WTC11 (cell line): ENCODE results near the gene OAF. TPM values are rescaled to one million over a fixed set of nuclear protein-coding genes. Genes with fewer than 3 reads are reported as not detected.

ENCODE experiments used
- ATAC-seq: fragments of 200-7000 bp; cut with Tn5 transposase; 2 replicates; pipeline ENCODE4 v1.10.0; 2021; ENCODE audit warnings: mild to moderate bottlenecking, moderate library complexity
- CTCF ChIA-PET: fragments of 300-600 bp; sonication (Branson Sonifier 250); formaldehyde crosslinking; loops from one replicate; lab custom pipeline; 2021; ENCODE audit warnings: antibody characterized with exemption; lab: Charles Lee
- POLR2A ChIA-PET: fragments of 350-600 bp; sonication (Branson Sonifier 250); formaldehyde crosslinking; loops from one replicate; lab custom pipeline; 2021; ENCODE audit warnings: antibody characterized with exemption; lab: Charles Lee
- DNase-seq: peaks from one replicate; pipeline ENCODE4 v3.0.0; 2021; ENCODE audit warnings: low spot score
- H3K27ac Mint-ChIP-seq: 2 replicates; pipeline ENCODE4 v1.8.0; 2021; ENCODE audit warnings: mixed read lengths
- H3K27me3 Mint-ChIP-seq: 2 replicates; pipeline ENCODE4 v1.8.0; 2021; ENCODE audit warnings: low read depth, mild to moderate bottlenecking, moderate library complexity, mixed read lengths
- H3K36me3 Mint-ChIP-seq: 2 replicates; pipeline ENCODE4 v1.8.0; 2021; ENCODE audit warnings: mixed read lengths
- H3K4me1 Mint-ChIP-seq: 2 replicates; pipeline ENCODE4 v1.8.0; 2022; ENCODE audit warnings: mixed read lengths
- H3K4me3 Mint-ChIP-seq: 2 replicates; pipeline ENCODE4 v1.8.0; 2021; ENCODE audit warnings: mild to moderate bottlenecking, moderate library complexity, mixed read lengths
- H3K9me3 Mint-ChIP-seq: 2 replicates; pipeline ENCODE4 v1.8.0; 2021; ENCODE audit warnings: mixed read lengths
- CREB1 ChIP-seq: sonication (generic); formaldehyde crosslinking; IDR thresholded peaks from 2 replicates; pipeline ENCODE4 v1.8.0; 2023; ENCODE audit warnings: mild to moderate bottlenecking, missing genetic modification reagents
- EMX1 ChIP-seq: fragments of 250-450 bp; sonication (Bioruptor Pico); IDR thresholded peaks from 2 replicates; pipeline ENCODE4 v1.8.0; 2021; ENCODE audit warnings: mild to moderate bottlenecking
- ETV6 ChIP-seq: sonication (generic); formaldehyde crosslinking; IDR thresholded peaks from 2 replicates; pipeline ENCODE4 v1.8.1; 2022; ENCODE audit warnings: mild to moderate bottlenecking, missing genetic modification reagents
- FOXJ3 ChIP-seq: sonication (generic); formaldehyde crosslinking; IDR thresholded peaks from 2 replicates; pipeline ENCODE4 v1.9.0; 2021; ENCODE audit warnings: missing genetic modification reagents, mild to moderate bottlenecking, borderline replicate concordance
- GABPB1 ChIP-seq: sonication (generic); formaldehyde crosslinking; IDR thresholded peaks from 2 replicates; pipeline ENCODE4 v1.8.1; 2023; ENCODE audit warnings: mild to moderate bottlenecking, missing genetic modification reagents
- GRHL2 ChIP-seq: fragments of 250-450 bp; sonication (Bioruptor Pico); IDR thresholded peaks from 2 replicates; pipeline ENCODE4 v1.8.0; 2022; ENCODE audit warnings: mild to moderate bottlenecking, moderate library complexity; ENCODE audit not compliant: insufficient replicate concordance, severe bottlenecking
- HMGA2 ChIP-seq: fragments of 250-450 bp; sonication (Bioruptor Pico); IDR thresholded peaks from 2 replicates; pipeline ENCODE4 v1.4.0; 2021; ENCODE audit warnings: mild to moderate bottlenecking, moderate library complexity
- NR1H2 ChIP-seq: sonication (generic); formaldehyde crosslinking; IDR thresholded peaks from 2 replicates; pipeline ENCODE4 v1.9.0; 2021; ENCODE audit warnings: mild to moderate bottlenecking, moderate library complexity, missing genetic modification reagents
- SP1 ChIP-seq: sonication (generic); formaldehyde crosslinking; conservative IDR thresholded peaks from 2 replicates; pipeline ENCODE4 v1.8.1; 2022; ENCODE audit warnings: missing genetic modification reagents
- ZNF121 ChIP-seq: sonication (generic); formaldehyde crosslinking; IDR thresholded peaks from 2 replicates; pipeline ENCODE4 v1.8.0; 2023; ENCODE audit warnings: missing genetic modification reagents
- ZNF263 ChIP-seq: sonication (generic); formaldehyde crosslinking; IDR thresholded peaks from 2 replicates; pipeline ENCODE4 v1.8.1; 2022; ENCODE audit warnings: low read depth, mild to moderate bottlenecking, moderate library complexity, missing genetic modification reagents
- total RNA-seq: library from RNA; stranded (reverse); gene quantifications from 3 replicates; pipeline ENCODE4 v1.2.3, GENCODE V29; 2021
- TF ChIP-seq, protein P1 (sequence below): fragments of 200-600 bp; IDR thresholded peaks from 2 replicates; pipeline ENCODE4 v1.8.0; 2022; ENCODE audit warnings: antibody characterized with exemption
- TF ChIP-seq, protein P2 (sequence below): fragments of 250-450 bp; sonication (Bioruptor Pico); IDR thresholded peaks from 2 replicates; pipeline ENCODE4 v1.9.0; 2021; ENCODE audit warnings: mild to moderate bottlenecking
- TF ChIP-seq, protein P3 (sequence below): fragments of 250-450 bp; sonication (Bioruptor Pico); IDR thresholded peaks from 2 replicates; pipeline ENCODE4 v2.1.2; 2022; ENCODE audit warnings: mild to moderate bottlenecking, moderate library complexity
- TF ChIP-seq, protein P4 (sequence below): sonication (generic); formaldehyde crosslinking; IDR thresholded peaks from 2 replicates; pipeline ENCODE4 v1.8.1; 2023; ENCODE audit warnings: mild to moderate bottlenecking, moderate library complexity, missing genetic modification reagents
- TF ChIP-seq, protein P5 (sequence below): sonication (generic); formaldehyde crosslinking; IDR thresholded peaks from 2 replicates; pipeline ENCODE4 v1.8.1; 2023; ENCODE audit warnings: mild to moderate bottlenecking, missing genetic modification reagents
- TF ChIP-seq, protein P6 (sequence below): sonication (generic); formaldehyde crosslinking; IDR thresholded peaks from 2 replicates; pipeline ENCODE4 v1.8.0; 2022; ENCODE audit warnings: mild to moderate bottlenecking, missing genetic modification reagents

Gene OAF
- total RNA-seq, 1 experiment from 2014 or later = 5.6 TPM

DNA sequence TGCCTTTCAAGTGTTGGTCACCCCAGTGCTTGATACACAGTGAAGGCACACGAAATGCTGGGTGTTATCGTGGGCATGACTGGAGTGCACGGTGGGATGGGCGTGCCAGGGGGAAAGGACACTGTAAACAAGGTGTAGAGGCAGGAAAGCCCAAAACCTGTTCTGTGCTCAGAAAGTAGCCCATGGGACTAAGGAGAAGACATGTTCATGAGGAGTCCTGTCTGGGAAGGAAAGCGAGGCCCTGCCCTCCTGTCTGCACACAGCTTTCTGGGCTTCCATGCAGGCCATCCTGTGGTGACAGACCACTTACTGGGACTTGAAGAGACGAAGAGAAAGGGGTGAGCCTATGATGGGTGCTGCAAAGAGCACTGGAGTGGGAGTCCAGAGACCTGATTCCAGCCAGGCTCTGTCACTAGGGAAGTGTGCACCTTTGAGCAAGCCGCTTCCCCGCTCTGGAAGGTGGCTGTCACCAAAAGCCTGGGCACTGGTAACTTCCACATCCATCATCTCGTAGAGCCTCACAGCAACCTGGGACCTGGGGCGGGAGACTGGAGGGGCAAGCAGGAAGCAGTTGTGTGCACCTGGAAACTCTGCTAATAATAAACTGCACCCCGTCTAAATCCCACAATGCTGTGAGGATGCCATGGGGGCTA is 28.3 kb downstream of the OAF start:
- ATAC-seq = no peak
- H3K9me3 Mint-ChIP-seq = no peaks in the 10 kb centered on the region
- H3K4me3 Mint-ChIP-seq = peak overlapping the region; percentile 57
- ChIA-PET CTCF (interaction anchor here (0.8 to 24.2 kb wide), 17 partner anchors 8 to 552 kb away, joined by 3 to 623 read pairs (median 3); no protein-coding TSS in a partner anchor), POLR2A (no interaction called here)
- H3K4me1 Mint-ChIP-seq = peaks cover 36% of the 10 kb centered on the region
- DNase-seq = no peak
- TF ChIP-seq ZNF121 (CRISPR knock-in tag) (no peak), HMGA2 (CRISPR knock-in tag) (no peak), NR1H2 (CRISPR knock-in tag) (no peak), FOXJ3 (CRISPR knock-in tag) (no peak), EMX1 (CRISPR knock-in tag) (no peak), GABPB1 (no peak), SP1 (CRISPR knock-in tag) (no peak), ETV6 (CRISPR knock-in tag) (no peak), ZNF263 (no peak), GRHL2 (CRISPR knock-in tag) (no peak), CREB1 (CRISPR knock-in tag) (no peak)
- TF ChIP-seq, protein P1, sequence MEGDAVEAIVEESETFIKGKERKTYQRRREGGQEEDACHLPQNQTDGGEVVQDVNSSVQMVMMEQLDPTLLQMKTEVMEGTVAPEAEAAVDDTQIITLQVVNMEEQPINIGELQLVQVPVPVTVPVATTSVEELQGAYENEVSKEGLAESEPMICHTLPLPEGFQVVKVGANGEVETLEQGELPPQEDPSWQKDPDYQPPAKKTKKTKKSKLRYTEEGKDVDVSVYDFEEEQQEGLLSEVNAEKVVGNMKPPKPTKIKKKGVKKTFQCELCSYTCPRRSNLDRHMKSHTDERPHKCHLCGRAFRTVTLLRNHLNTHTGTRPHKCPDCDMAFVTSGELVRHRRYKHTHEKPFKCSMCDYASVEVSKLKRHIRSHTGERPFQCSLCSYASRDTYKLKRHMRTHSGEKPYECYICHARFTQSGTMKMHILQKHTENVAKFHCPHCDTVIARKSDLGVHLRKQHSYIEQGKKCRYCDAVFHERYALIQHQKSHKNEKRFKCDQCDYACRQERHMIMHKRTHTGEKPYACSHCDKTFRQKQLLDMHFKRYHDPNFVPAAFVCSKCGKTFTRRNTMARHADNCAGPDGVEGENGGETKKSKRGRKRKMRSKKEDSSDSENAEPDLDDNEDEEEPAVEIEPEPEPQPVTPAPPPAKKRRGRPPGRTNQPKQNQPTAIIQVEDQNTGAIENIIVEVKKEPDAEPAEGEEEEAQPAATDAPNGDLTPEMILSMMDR = no peak
- TF ChIP-seq, protein P2, sequence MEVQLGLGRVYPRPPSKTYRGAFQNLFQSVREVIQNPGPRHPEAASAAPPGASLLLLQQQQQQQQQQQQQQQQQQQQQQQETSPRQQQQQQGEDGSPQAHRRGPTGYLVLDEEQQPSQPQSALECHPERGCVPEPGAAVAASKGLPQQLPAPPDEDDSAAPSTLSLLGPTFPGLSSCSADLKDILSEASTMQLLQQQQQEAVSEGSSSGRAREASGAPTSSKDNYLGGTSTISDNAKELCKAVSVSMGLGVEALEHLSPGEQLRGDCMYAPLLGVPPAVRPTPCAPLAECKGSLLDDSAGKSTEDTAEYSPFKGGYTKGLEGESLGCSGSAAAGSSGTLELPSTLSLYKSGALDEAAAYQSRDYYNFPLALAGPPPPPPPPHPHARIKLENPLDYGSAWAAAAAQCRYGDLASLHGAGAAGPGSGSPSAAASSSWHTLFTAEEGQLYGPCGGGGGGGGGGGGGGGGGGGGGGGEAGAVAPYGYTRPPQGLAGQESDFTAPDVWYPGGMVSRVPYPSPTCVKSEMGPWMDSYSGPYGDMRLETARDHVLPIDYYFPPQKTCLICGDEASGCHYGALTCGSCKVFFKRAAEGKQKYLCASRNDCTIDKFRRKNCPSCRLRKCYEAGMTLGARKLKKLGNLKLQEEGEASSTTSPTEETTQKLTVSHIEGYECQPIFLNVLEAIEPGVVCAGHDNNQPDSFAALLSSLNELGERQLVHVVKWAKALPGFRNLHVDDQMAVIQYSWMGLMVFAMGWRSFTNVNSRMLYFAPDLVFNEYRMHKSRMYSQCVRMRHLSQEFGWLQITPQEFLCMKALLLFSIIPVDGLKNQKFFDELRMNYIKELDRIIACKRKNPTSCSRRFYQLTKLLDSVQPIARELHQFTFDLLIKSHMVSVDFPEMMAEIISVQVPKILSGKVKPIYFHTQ (CRISPR knock-in tag) = no peak
- TF ChIP-seq, protein P3, sequence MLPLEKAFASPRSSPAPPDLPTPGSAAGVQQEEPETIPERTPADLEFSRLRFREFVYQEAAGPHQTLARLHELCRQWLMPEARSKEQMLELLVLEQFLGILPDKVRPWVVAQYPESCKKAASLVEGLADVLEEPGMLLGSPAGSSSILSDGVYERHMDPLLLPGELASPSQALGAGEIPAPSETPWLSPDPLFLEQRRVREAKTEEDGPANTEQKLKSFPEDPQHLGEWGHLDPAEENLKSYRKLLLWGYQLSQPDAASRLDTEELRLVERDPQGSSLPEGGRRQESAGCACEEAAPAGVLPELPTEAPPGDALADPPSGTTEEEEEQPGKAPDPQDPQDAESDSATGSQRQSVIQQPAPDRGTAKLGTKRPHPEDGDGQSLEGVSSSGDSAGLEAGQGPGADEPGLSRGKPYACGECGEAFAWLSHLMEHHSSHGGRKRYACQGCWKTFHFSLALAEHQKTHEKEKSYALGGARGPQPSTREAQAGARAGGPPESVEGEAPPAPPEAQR (CRISPR knock-in tag) = no peak
- TF ChIP-seq, protein P4, sequence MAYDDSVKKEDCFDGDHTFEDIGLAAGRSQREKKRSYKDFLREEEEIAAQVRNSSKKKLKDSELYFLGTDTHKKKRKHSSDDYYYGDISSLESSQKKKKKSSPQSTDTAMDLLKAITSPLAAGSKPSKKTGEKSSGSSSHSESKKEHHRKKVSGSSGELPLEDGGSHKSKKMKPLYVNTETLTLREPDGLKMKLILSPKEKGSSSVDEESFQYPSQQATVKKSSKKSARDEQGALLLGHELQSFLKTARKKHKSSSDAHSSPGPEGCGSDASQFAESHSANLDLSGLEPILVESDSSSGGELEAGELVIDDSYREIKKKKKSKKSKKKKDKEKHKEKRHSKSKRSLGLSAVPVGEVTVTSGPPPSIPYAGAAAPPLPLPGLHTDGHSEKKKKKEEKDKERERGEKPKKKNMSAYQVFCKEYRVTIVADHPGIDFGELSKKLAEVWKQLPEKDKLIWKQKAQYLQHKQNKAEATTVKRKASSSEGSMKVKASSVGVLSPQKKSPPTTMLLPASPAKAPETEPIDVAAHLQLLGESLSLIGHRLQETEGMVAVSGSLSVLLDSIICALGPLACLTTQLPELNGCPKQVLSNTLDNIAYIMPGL (CRISPR knock-in tag) = no peak
- TF ChIP-seq, protein P5, sequence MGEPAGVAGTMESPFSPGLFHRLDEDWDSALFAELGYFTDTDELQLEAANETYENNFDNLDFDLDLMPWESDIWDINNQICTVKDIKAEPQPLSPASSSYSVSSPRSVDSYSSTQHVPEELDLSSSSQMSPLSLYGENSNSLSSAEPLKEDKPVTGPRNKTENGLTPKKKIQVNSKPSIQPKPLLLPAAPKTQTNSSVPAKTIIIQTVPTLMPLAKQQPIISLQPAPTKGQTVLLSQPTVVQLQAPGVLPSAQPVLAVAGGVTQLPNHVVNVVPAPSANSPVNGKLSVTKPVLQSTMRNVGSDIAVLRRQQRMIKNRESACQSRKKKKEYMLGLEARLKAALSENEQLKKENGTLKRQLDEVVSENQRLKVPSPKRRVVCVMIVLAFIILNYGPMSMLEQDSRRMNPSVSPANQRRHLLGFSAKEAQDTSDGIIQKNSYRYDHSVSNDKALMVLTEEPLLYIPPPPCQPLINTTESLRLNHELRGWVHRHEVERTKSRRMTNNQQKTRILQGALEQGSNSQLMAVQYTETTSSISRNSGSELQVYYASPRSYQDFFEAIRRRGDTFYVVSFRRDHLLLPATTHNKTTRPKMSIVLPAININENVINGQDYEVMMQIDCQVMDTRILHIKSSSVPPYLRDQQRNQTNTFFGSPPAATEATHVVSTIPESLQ (CRISPR knock-in tag) = no peak
- TF ChIP-seq, protein P6, sequence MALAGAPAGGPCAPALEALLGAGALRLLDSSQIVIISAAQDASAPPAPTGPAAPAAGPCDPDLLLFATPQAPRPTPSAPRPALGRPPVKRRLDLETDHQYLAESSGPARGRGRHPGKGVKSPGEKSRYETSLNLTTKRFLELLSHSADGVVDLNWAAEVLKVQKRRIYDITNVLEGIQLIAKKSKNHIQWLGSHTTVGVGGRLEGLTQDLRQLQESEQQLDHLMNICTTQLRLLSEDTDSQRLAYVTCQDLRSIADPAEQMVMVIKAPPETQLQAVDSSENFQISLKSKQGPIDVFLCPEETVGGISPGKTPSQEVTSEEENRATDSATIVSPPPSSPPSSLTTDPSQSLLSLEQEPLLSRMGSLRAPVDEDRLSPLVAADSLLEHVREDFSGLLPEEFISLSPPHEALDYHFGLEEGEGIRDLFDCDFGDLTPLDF (CRISPR knock-in tag) = no peak
- H3K36me3 Mint-ChIP-seq = no peaks in the 10 kb centered on the region
- H3K27ac Mint-ChIP-seq = no peak overlapping the region
- H3K27me3 Mint-ChIP-seq = peaks cover 65% of the 10 kb centered on the region
